ENCODE measurements around the gene STT3A.
"Not testable (repeated sequence)": the region's sequence is repeated elsewhere in the genome, so short reads cannot be mapped to it uniquely, and the experiment has no call there.

Gene STT3A

DNA sequence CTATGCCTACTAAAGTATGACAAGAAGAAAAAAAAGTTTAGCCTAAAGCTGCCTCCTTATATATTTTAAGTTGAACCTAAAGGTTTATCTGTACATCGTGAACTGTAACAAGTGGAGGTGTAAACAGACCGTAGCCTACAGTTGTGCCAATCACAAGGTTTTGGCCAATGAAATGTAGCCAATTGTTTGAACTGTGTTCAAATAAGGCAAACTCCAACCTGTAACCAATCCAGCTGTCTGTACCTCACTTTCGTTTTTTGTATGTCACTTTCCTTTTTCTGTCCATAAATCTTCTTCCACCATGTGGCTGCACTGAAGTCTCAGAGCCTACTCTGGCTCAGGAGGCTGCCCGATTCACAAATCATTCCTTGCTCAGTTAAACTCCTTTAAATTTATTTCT, 30.2 kb upstream of the STT3A start:
- no peak for TF ChIP-seq FOXP2 (optimal IDR thresholded peaks at IDR 0.05; ENCODE audit: control extremely low read depth, extremely low read length, insufficient read depth)
- no peak for TF ChIP-seq POLR2AphosphoS5 (IDR thresholded peaks at IDR 0.05; ENCODE audit: borderline replicate concordance, low read depth, low read length)
- Histone ChIP-seq H3K9me3 (ENCODE audit: low read depth, low read length) (no peaks in the 10 kb centered on the region), H3K4me3 (no peak overlapping the region), H3K27ac (no peak overlapping the region), H3K36me3 (ENCODE audit: insufficient read depth, low read length) (no peaks in the 10 kb centered on the region), H3K9ac (ENCODE audit: insufficient read length) (no peak overlapping the region)
- no peak for DNase-seq (ENCODE audit: low read depth, low spot score)

DNA sequence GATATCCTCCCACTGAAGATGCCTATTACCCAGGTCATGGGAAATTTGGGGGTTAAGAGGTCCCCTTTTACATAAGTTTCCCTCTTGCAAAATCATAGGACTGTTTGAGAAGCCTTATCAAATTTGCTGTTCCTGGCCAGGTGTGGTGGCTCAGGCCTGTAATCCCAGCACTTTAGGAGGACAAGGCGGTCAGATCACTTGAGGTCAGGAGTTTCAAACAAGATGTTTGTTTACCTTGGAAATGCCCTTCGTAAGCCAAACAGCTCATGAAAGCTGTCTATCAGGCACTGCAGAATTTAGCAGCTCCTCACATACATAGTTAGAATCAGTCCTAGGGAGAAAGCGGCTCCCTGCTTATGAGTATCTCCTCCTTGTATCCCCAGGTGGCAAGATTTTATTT, 28.3 kb upstream of the STT3A start:
- no peaks in the 10 kb centered on the region for H3K9me3 ChIP-seq (ENCODE audit: low read depth, low read length)
- no peak for TF ChIP-seq EZH2 (IDR thresholded peaks at IDR 0.05)
- no peak for TF ChIP-seq FOXP2 (optimal IDR thresholded peaks at IDR 0.05; ENCODE audit: control extremely low read depth, extremely low read length, insufficient read depth)
- no peak for TF ChIP-seq POLR2AphosphoS5 (IDR thresholded peaks at IDR 0.05; ENCODE audit: borderline replicate concordance, low read depth, low read length)
- H3K36me3 ChIP-seq (ENCODE audit: insufficient read depth, low read length) = no peaks in the 10 kb centered on the region
- H3K4me3 ChIP-seq = no peak overlapping the region
- H3K27ac ChIP-seq = no peak overlapping the region
- DNase-seq (ENCODE audit: low read depth, low spot score) = no peak
- H3K9ac ChIP-seq (ENCODE audit: insufficient read length) = no peak overlapping the region

DNA sequence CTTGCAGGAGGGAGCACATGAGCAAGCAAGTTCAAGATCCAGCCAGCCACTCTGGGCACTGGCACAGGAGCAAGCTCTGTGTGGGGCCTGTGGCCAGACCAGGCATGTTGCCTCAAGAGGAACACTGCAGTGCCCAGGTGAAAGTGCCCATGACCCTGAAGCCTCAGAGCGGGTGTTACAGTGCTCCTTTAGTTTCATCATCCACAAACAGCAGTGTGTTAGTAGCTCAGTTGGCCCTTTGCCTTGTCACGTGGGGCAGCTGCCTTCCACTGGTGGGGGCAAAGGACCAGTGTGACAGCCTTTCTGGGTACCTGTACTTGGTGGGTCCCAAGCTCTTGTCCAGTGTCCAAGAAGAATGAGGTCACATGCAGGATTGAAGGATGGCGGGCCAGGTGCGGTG, 26.4 kb upstream of the STT3A start:
- H3K36me3 ChIP-seq (ENCODE audit: insufficient read depth, low read length) = no peaks in the 10 kb centered on the region
- H3K9me3 ChIP-seq (ENCODE audit: low read depth, low read length) = no peaks in the 10 kb centered on the region
- TF ChIP-seq POLR2AphosphoS5 (IDR thresholded peaks at IDR 0.05; ENCODE audit: borderline replicate concordance, low read depth, low read length) (no peak), EZH2 (IDR thresholded peaks at IDR 0.05) (no peak), FOXP2 (optimal IDR thresholded peaks at IDR 0.05; ENCODE audit: control extremely low read depth, extremely low read length, insufficient read depth) (no peak)
- no peak for DNase-seq (ENCODE audit: low read depth, low spot score)
- no peak overlapping the region for H3K4me3 ChIP-seq
- no peak overlapping the region for H3K27ac ChIP-seq
- no peak overlapping the region for H3K9ac ChIP-seq (ENCODE audit: insufficient read length)

DNA sequence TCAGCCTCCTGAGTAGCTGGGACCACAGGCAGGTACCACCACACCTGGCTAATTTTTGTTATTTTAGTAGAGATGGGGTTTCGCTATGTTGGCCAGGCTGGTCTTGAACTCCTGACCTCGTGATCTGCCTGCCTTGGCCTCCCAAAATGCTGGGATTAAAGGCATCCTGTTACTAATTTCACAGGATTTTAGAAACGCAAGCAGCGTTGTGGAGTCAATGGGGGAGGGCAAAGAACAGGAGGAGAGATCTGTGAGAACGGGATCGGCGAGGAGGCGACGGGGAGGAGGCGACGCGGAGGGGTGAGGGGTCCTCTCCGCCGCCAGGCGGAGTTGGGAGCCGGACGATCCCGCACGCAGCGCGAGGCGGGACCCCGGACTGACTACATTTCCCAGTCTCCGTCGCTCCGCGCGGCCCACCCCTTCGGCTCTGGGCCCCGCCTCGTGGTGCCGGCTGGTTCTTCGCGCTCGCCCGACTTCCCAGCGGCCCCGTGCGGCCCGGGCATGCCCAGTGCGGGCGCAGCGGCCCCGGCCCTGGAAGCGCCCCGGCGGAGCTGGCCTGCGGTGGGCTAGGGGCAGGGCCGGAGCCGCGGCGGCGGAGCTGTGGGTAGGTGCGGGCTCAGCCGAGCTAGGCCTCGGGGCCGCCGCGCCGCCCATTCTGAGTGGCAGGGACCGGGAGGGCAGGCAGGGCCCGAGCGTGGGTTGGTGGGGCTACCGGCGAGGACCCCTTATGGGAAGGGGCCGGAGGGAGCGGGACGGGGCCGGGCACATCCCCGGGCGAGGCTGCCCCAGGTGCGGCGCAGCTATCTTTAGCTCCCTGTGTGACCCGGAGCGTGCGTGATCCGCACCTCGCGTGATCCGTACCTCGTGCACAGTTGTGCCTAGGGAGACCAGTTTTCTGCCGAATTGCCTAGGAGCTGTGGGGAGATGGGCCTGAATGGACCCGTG, 23.4 kb upstream of the STT3A start, which contains the start of gene EI24:
TSS of gene EI24 (plus strand) at position 508 of the 945 bp plus-strand sequence. CDS start 3,051 bp downstream, outside the sequence.
- Histone ChIP-seq H3K36me3 (ENCODE audit: insufficient read depth, low read length) (peaks cover 19% of the 10 kb centered on the region), H3K9me3 (ENCODE audit: low read depth, low read length) (no peaks in the 10 kb centered on the region), H3K27ac (no peak within 1 kb of the TSS), H3K4me3 (peak within 1 kb of the TSS; percentile 93), H3K9ac (ENCODE audit: insufficient read length) (peak within 1 kb of the TSS; percentile 95)
- no peak for DNase-seq (ENCODE audit: low read depth, low spot score)
- peak; percentile 43; the same call in 1 of the 2 replicates for TF ChIP-seq POLR2AphosphoS5 (IDR thresholded peaks at IDR 0.05; ENCODE audit: borderline replicate concordance, low read depth, low read length)
- no peak for TF ChIP-seq FOXP2 (optimal IDR thresholded peaks at IDR 0.05; ENCODE audit: control extremely low read depth, extremely low read length, insufficient read depth)
- no peak for TF ChIP-seq EZH2 (IDR thresholded peaks at IDR 0.05)

DNA sequence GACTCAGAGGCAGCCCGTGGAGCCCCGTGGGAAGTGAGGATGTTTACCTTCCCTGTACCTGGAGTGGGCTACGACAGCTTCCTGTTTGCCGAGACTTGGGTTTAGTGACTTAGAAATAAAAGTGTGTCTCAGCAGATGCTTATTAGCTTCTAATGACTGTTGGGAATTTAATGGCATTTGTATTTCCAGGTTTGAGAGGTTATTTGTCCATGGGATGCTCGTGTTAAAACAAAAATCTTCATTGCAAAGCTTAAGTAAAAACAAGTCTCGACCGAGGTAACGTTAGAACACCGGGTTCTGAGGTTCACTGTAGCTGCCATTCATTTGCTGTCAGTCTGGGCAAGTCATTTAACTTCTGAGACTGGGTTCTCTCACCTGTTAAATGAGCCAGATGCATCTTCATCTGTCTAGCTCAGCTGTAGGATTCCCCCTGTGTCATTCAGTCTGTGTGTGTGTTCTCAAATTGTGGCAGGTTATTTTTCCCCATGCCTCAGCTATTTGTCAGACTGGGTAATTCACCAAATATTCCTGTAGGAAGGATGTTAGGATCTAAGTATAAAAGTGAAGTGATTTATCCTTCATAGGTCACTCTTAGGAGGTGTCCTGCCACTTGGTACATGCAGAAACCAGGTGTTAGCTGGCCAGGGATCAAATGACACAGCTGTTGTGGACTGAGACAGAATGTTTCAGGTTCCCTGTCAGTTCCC, 22.6 kb upstream of the STT3A start:
- Histone ChIP-seq H3K9ac (ENCODE audit: insufficient read length) (peak overlapping the region; percentile 95), H3K27ac (no peak overlapping the region), H3K9me3 (ENCODE audit: low read depth, low read length) (no peaks in the 10 kb centered on the region), H3K4me3 (peak overlapping the region; percentile 93), H3K36me3 (ENCODE audit: insufficient read depth, low read length) (peaks cover 28% of the 10 kb centered on the region)
- DNase-seq (ENCODE audit: low read depth, low spot score) = no peak
- TF ChIP-seq EZH2 (IDR thresholded peaks at IDR 0.05) (no peak), FOXP2 (optimal IDR thresholded peaks at IDR 0.05; ENCODE audit: control extremely low read depth, extremely low read length, insufficient read depth) (no peak), POLR2AphosphoS5 (IDR thresholded peaks at IDR 0.05; ENCODE audit: borderline replicate concordance, low read depth, low read length) (no peak)

DNA sequence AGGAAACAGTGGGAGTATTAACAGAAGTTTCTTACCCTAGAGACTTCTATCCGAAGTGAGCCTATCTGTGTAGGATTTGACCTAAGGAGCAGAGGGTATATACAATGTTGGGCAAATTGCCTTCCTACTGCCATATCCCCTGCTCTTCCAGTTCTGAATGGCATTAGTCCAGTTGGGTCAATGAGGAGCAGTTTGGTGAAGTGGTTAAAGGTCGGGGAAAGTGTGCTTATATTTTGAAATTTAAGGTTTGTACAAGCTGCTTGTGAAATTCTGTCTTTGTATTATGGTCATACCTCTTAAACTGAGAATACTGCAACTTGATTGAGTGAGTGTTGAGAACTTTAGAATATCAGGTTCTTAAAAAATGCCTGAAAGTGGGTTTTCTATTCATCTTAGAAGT, 21.7 kb upstream of the STT3A start:
- no peak overlapping the region for H3K4me3 ChIP-seq
- H3K27ac ChIP-seq = no peak overlapping the region
- TF ChIP-seq EZH2 (IDR thresholded peaks at IDR 0.05) (no peak), FOXP2 (optimal IDR thresholded peaks at IDR 0.05; ENCODE audit: control extremely low read depth, extremely low read length, insufficient read depth) (no peak), POLR2AphosphoS5 (IDR thresholded peaks at IDR 0.05; ENCODE audit: borderline replicate concordance, low read depth, low read length) (no peak)
- H3K9ac ChIP-seq (ENCODE audit: insufficient read length) = peak overlapping the region; percentile 95
- peaks cover 36% of the 10 kb centered on the region for H3K36me3 ChIP-seq (ENCODE audit: insufficient read depth, low read length)
- no peaks in the 10 kb centered on the region for H3K9me3 ChIP-seq (ENCODE audit: low read depth, low read length)
- no peak for DNase-seq (ENCODE audit: low read depth, low spot score)

DNA sequence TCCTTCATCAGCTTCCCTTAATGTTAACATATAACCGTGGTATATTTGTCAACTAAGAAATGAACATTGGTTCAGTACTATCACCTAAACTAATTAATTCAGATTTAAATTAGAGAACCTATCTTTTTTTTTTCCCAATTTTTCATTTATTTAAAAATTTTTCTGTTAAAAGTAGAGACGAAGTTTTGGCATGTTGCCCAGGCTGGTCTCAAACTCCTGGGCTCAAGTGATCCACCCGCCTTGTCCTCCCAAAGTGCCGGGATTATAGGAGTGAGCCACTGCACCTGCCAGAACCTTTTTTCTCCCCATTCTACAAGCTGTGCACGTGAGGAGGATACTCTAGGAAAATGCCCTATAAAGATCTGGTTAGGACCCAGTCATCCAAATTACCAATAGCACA, 19.7 kb upstream of the STT3A start:
- no peak for DNase-seq (ENCODE audit: low read depth, low spot score)
- Histone ChIP-seq H3K4me3 (no peak overlapping the region), H3K9me3 (ENCODE audit: low read depth, low read length) (no peaks in the 10 kb centered on the region), H3K36me3 (ENCODE audit: insufficient read depth, low read length) (peaks cover 54% of the 10 kb centered on the region), H3K27ac (no peak overlapping the region), H3K9ac (ENCODE audit: insufficient read length) (no peak overlapping the region)
- TF ChIP-seq EZH2 (IDR thresholded peaks at IDR 0.05) (no peak), FOXP2 (optimal IDR thresholded peaks at IDR 0.05; ENCODE audit: control extremely low read depth, extremely low read length, insufficient read depth) (no peak), POLR2AphosphoS5 (IDR thresholded peaks at IDR 0.05; ENCODE audit: borderline replicate concordance, low read depth, low read length) (no peak)

DNA sequence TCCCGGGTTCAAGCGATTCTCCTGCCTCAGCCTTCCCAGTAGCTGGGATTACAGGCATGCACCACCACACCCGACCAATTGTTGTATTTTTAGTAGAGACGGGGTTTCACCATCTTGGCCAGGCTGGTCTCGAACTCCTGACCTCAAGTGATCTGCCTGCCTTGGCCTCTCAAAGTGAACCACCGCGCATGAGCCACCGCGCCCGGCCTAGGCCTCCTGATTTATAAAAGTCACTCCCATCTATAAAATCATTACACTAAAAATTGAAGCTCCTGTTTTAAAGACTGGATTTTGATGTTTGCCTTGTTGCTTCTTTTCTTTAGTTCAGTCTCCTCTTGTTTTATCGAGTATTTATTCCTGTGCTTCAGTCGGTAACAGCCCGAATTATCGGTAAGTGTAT, 15.5 kb upstream of the STT3A start:
- H3K9me3 ChIP-seq (ENCODE audit: low read depth, low read length); DNase-seq (ENCODE audit: low read depth, low spot score); H3K4me3 ChIP-seq; H3K27ac ChIP-seq; H3K9ac ChIP-seq (ENCODE audit: insufficient read length): not testable (repeated sequence)
- H3K36me3 ChIP-seq (ENCODE audit: insufficient read depth, low read length) = peaks cover 91% of the 10 kb centered on the region

All from SK-N-MC (cell line).